ENCODE measurements around the gene LRRTM2. TPM values are rescaled to one million over a fixed set of nuclear protein-coding genes. Genes with fewer than 3 reads are reported as not detected.

LRRTM2 gene
- total RNA-seq, 1 experiment from 2014 or later, result not detected

GRCh38 chr5:138909734-138910133, 34.6 kb upstream of the LRRTM2 start:
- CTCF ChIA-PET, result interaction anchor here (0.6 to 1.5 kb wide), 3 partner anchors 22 to 120 kb away, joined by 3 to 5 read pairs (median 3); no protein-coding TSS in a partner anchor
- POLR2A ChIA-PET, result no interaction called here
- H3K4me1 Mint-ChIP-seq, result peaks cover 6% of the 10 kb centered on the region; the same call in 1 of the 2 replicates

GRCh38 chr5:138905541-138905940, 30.4 kb upstream of the LRRTM2 start:
- no peak for ATAC-seq
- POLR2A ChIA-PET, result no interaction called here
- no peak overlapping the region for H3K4me3 Mint-ChIP-seq
- H3K27ac Mint-ChIP-seq, result no peak overlapping the region
- CTCF ChIA-PET, result no interaction called here
- peaks cover 21% of the 10 kb centered on the region for H3K4me1 Mint-ChIP-seq
- H3K27me3 Mint-ChIP-seq (ENCODE audit: low read depth), result no peaks in the 10 kb centered on the region
- H3K9me3 Mint-ChIP-seq, result no peaks in the 10 kb centered on the region
- H3K36me3 Mint-ChIP-seq, result peaks cover 53% of the 10 kb centered on the region
- no peak for DNase-seq (ENCODE audit: low spot score)
- TF ChIP-seq ERG (CRISPR knock-in tag; IDR thresholded peaks at IDR 0.05), result no peak
- no peak for TF ChIP-seq SOX15 (CRISPR knock-in tag; IDR thresholded peaks at IDR 0.05)
- no peak for TF ChIP-seq HMGXB4 (CRISPR knock-in tag; IDR thresholded peaks at IDR 0.05)
- TF ChIP-seq NR1H2 (CRISPR knock-in tag; IDR thresholded peaks at IDR 0.05), result no peak
- TF ChIP-seq TCF7 (CRISPR knock-in tag; IDR thresholded peaks at IDR 0.05; ENCODE audit: low read depth), result no peak
- no peak for TF ChIP-seq AFF4 (CRISPR knock-in tag; IDR thresholded peaks at IDR 0.05; ENCODE audit: borderline replicate concordance)

More at GRCh38 chr5:138909734-138910133, 34.6 kb upstream of the LRRTM2 start:
- no peaks in the 10 kb centered on the region for H3K27me3 Mint-ChIP-seq (ENCODE audit: low read depth)
- no peaks in the 10 kb centered on the region for H3K9me3 Mint-ChIP-seq
- no peak for DNase-seq (ENCODE audit: low spot score)
- no peak for ATAC-seq
- TF ChIP-seq SMAD4 (CRISPR knock-in tag; IDR thresholded peaks at IDR 0.05), result no peak
- TF ChIP-seq RORB (CRISPR knock-in tag; IDR thresholded peaks at IDR 0.05), result no peak
- TF ChIP-seq FOXP1 (CRISPR knock-in tag; IDR thresholded peaks at IDR 0.05; ENCODE audit: borderline replicate concordance), result no peak
- TF ChIP-seq CREM (CRISPR knock-in tag; IDR thresholded peaks at IDR 0.05), result no peak
- no peak for TF ChIP-seq IRF2 (CRISPR knock-in tag; IDR thresholded peaks at IDR 0.05; ENCODE audit: borderline replicate concordance, low read depth)
- no peak for TF ChIP-seq ZSCAN18 (CRISPR knock-in tag; IDR thresholded peaks at IDR 0.05)
- TF ChIP-seq GRHL2 (CRISPR knock-in tag; IDR thresholded peaks at IDR 0.05; ENCODE audit: insufficient replicate concordance, severe bottlenecking), result no peak
- no peak for TF ChIP-seq ZNF416 (CRISPR knock-in tag; IDR thresholded peaks at IDR 0.05)
- TF ChIP-seq ZNF263 (CRISPR knock-in tag; IDR thresholded peaks at IDR 0.05; ENCODE audit: low read depth), result no peak
- TF ChIP-seq STAT6 (CRISPR knock-in tag; conservative IDR thresholded peaks at IDR 0.05; ENCODE audit: low read depth), result no peak
- TF ChIP-seq ZMAT4 (CRISPR knock-in tag; IDR thresholded peaks at IDR 0.05), result no peak
- TF ChIP-seq PREB (CRISPR knock-in tag; IDR thresholded peaks at IDR 0.05; ENCODE audit: borderline replicate concordance), result no peak
- peak overlapping the region; percentile 22; the same call in 1 of the 2 replicates for H3K27ac Mint-ChIP-seq
- H3K4me3 Mint-ChIP-seq, result no peak overlapping the region
- peaks cover 31% of the 10 kb centered on the region for H3K36me3 Mint-ChIP-seq
